Right ventricle myocardium inferior (tissue), 1 donor: ENCODE results near the gene TEAD3. TPM values are rescaled to one million over a fixed set of nuclear protein-coding genes. Genes with fewer than 3 reads are reported as not detected.
A peak's percentile ranks its signal among the peaks of the same experiment; 100 is the strongest.

Experiments used
- ATAC-seq: fragments of 200-7000 bp; cut with Tn5 transposase; one replicate; pipeline ENCODE4 v1.9.1; 2020; ENCODE audit warnings: mild to moderate bottlenecking, moderate library complexity
- DNase-seq: peaks from one replicate; pipeline ENCODE4 v3.0.0; 2021; ENCODE audit errors: missing footprints
- intact Hi-C: fragments of 100-400 bp; cut with DNase I; formaldehyde crosslinking; loops from one replicate; pipeline ENCODE4 v1.11.0; 2022
- total RNA-seq: library from RNA; stranded (reverse); fragmentation: NEBNext Ultra II Directional; extraction: Animal tissue kit (Norgen Biotek cat#: 25700); gene quantifications from one replicate; pipeline ENCODE4 v1.2.1, GENCODE V29; 2021
- donor health status: DM: no; HTN: yes; CAD: no; lungs with severe emphysema.

Gene TEAD3
- total RNA-seq, 1 donor from 2014 or later, result 32.2 TPM

DNA sequence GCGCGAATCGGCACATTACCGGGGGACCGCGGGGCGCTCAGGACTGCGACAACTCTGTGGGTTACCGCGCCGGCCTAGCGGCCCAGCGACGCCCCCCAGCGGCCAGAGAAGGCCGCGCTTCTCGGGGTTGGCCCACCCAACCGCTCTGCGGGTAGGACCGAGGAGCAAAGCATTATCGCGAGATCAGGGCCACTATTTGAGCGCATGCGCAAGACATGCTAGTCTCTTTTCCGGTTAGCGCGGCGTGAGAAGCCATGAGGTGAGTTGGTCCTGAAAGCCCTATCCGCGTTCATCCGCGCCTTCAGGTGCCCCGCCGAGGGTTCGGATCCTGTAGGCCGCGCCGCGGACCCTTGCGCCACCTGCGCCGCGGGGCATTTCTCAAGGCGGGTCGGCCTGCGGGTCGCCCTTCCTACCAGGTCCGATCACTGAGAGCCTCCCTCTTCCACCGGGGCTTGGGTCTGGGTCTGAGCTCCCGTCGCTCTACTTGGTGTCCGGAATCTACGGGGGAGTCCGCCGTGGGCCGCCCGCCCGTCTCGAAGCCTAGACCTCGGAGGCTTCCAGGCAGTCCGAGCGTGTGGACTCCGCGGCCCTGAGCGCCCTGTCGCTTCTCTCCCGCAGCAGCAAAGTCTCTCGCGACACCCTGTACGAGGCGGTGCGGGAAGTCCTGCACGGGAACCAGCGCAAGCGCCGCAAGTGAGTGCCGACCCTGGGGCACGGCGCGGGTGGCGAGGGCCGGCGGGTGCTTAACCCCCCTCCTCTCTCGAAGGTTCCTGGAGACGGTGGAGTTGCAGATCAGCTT lies 28.5 kb downstream of the TEAD3 start, which contains the start of gene RPL10A:
RPL10A (plus strand) TSS at position 221 of the 799 bp plus-strand sequence; CDS start at position 255, 34 bp downstream.
- intact Hi-C loops, result loop anchor here (1.0 to 5.0 kb wide), 2 partner anchors 126 to 171 kb away; partner anchors contain the start of genes DEF6 and PPARD
- peak; percentile 93 for DNase-seq
- ATAC-seq, result peak; percentile 89

DNA sequence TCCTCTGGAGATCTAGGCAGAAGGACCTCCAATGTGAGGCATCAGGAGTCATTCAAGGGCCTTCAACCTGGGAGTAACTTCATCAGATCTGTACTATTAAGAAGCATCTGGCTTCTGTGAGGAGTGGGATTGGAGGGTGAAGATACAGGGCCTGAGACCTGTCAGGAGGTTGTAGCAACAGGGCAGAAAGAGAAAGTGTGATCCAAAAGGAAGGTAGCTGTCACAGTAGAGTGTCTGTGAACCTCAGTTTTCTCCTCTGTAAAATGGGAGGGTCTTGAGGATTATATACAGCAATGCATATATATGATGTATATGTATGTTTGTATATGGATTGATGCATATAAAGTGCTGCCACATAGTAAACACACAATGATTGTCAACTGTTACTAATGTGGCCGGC lies 31.2 kb downstream of the TEAD3 start:
- no peak for DNase-seq
- intact Hi-C loops, result loop anchor here (5.0 kb wide), 1 partner anchor 168 kb away; the partner anchor contains the start of gene DEF6
- ATAC-seq, result no peak

GRCh38 chr6:35463292-35463691 lies 33.6 kb downstream of the TEAD3 start:
- intact Hi-C loops, result no loop called here
- DNase-seq (no peak), ATAC-seq (no peak)

DNA sequence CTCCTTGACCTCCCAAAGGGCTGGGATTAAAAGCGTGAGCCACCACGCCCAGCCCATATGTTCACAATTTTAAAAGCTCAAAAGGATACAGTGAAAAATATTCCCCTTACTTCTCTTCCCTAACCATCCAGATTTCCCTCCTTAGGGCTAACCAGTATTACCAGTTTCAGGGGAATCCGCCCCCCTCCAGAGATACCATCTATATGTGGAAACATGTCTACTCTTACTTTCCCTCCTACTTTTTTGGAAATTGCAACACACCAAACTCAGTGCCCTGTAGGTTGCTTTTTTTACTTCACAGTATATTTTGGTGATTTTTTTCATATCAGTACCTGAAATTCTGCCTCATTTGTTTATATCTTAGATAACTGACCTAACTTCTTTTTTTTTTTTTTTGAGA lies 35.6 kb downstream of the TEAD3 start:
- intact Hi-C loops, result no loop called here
- DNase-seq (no peak), ATAC-seq (no peak)

- intact Hi-C loops, result no loop called here
- DNase-seq (no peak), ATAC-seq (no peak)
These were observed 39.0 kb downstream of the TEAD3 start for GRCh38 chr6:35457907-35458306.

- ATAC-seq (no peak), DNase-seq (no peak)
- intact Hi-C loops, result no loop called here
These were observed 42.3 kb downstream of the TEAD3 start for GRCh38 chr6:35454391-35455110.

- intact Hi-C loops, result no loop called here
- no peak for DNase-seq
- no peak for ATAC-seq
These were observed 43.6 kb downstream of the TEAD3 start for GRCh38 chr6:35453236-35453635.

DNA sequence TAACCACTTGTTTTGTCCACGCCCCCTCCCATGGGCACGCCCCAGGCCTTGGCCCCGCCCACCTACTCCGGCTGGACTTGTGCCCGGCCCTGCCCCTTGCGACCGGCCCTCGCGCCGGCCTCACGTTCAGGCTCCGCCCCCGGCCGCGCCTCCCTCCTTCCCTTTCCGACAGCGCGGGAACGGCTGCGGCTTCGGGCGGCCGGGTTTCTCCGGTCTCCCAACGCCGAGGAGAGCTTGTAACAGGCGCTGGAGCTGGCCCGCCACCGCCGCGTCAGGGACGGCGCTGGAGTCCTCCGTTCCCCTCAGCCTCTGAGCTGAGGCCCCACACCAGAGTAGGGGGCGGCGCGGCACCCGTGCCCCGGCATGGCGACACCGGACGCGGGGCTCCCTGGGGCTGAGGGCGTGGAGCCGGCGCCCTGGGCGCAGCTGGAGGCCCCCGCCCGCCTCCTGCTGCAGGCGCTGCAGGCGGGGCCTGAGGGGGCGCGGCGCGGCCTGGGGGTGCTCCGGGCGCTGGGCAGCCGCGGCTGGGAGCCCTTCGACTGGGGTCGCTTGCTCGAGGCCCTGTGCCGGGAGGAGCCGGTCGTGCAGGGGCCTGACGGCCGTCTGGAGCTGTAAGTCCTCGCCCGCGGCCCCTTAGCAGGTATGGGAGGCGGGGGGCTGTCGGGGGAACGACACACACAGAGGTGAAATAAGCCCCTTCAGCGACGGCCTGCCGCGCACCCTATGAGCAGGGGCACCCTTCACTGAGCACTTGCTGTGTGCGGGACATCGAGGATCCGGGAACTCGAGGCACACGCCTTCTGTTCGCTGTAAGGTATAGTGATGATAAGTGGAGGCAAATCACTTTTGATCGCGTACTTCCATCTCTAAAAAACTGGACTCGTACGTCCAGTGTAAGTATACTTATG lies 44.4 kb downstream of the TEAD3 start, which contains the start of gene FANCE:
FANCE (plus strand) TSS at position 156 of the 908 bp plus-strand sequence; CDS start at position 364, 208 bp downstream.
- intact Hi-C loops, result no loop called here
- peak; percentile 97 for ATAC-seq
- DNase-seq, result peak; percentile 98

GRCh38 chr6:35451354-35452182 lies 45.3 kb downstream of the TEAD3 start:
- no peak for DNase-seq
- ATAC-seq, result no peak
- intact Hi-C loops, result no loop called here

DNA sequence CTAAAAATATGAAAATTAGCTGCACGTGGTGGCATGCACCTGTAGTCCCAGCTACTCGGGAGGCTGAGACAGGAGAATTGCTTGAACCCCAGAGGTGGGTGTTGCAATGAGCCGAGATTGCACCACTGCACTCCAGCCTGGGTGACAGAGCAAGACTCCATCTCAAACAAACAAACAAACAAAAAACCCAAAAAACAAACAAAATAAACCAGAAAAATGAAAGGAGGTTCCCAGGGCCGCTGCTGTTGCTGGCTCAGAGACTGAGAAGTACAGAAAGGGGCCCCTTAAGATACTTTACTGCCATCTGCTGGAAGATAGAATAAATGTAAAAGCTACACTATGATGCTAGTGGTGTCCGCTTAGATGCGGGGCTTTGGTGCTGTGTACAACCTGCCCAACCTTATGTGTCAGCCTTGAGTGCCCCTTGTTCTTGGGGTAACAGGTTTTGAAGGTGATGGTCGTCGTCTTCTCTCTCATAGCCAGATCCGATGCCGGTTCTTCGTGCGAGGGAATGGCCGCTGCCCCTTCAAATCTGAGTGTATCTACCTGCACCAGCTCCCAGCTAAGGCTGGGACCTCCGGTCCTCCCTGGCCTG lies 47.5 kb downstream of the TEAD3 start:
- intact Hi-C loops, result loop anchor here (1.0 to 2.0 kb wide), 3 partner anchors 35 to 152 kb away; partner anchors contain the start of genes DEF6 and PPARD
- peak; percentile 68 for ATAC-seq
- DNase-seq, result no peak

DNA sequence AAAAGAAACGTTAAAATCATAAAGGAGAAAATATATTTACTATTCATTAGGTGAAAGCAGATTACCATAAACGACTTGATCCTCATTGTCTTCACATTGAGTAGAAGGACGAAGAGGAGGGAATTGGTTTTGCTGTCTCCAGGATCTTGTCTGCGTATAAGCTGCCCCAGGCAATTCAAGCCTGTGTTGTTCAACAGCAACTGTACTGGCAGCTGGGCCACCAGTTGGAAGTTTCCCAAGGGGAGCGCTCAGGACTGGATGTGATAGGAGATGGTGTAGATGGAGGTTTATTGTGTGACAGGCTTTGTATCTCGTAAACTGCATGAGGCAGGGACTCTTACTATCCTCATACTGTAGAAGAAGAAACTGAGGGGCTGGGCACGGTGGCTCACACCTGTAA lies 48.7 kb downstream of the TEAD3 start:
- ATAC-seq (no peak), DNase-seq (no peak)
- intact Hi-C loops, result loop anchor here (2.0 kb wide), 1 partner anchor 33 kb away; no protein-coding TSS in a partner anchor

- intact Hi-C loops, result no loop called here
- DNase-seq, result no peak
- no peak for ATAC-seq
These were observed 51.2 kb downstream of the TEAD3 start for GRCh38 chr6:35445691-35446090.

DNA sequence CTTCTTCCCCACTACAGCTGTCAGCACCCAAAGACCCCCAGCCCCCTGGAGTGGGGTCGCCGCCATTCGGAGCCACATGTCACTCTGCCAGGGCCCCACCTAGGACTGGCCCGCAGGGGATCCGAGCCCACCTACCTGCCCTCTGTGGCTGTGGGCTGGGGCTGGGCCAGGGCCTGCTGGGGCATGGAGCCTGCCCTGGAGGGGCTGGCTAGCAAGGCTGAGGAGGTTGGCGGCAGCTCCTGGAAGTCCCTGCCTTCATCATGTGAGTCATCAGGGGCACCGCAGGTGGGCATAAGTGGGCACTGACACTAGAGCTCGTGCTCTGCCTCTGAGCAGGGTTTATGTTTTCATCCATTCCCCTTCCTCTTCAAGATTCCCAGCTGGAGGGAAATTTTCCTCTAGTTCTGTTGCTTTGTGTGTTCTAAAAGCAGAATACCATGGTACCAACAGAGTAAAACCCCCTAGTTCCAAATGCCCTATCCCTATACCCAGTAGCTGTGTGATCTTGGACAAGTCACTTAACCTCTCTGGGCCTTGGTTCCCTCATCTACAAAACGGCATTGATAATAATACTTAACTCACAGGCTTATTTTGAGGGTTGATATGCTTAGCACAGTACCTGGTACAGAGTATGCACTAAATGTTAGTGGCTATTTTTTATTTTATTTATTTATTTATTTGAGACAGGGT lies 53.4 kb downstream of the TEAD3 start:
- ATAC-seq (no peak), DNase-seq (no peak)
- intact Hi-C loops, result no loop called here

GRCh38 chr6:35442693-35443092 lies 54.2 kb downstream of the TEAD3 start:
- ATAC-seq (no peak), DNase-seq (no peak)
- intact Hi-C loops, result no loop called here

DNA sequence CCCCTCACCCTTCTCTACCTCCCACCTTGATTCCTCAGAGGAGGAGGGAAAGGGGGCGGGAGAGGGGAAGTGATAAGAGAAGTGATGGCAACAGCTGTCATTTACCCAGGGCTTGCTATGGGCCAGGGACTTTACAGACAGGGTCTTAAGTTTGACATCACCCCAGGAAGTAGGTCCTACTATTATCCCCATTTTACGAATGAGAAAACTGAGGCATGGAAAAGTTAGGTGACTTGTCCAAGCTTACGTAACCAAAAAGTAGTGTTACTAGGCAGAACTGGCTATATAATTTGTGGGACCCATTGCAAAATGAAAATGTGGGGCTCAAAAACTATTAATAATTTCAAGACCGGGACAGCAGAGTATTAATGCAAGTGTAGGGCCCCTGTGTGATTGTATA lies 55.2 kb downstream of the TEAD3 start:
- no peak for ATAC-seq

DNA sequence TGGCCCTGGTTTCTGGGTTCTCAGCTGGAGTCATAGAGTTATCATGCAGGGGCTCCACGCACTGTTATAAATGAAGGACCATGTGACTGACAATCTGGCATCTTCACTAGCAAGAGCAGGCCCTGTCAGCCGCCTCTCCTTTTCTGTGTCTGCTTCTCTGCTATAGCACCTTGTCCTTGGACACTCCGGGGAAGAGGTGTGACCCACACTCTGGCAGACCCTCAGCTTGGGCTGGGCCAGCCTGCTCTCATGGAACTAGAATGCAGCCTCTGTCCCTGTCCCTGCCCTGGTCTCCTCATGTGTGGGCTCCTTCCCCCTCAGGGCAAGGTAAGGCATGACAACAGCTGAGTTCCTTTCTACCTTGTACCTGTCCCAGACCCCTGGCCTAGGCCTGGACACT lies 55.7 kb downstream of the TEAD3 start:
- intact Hi-C loops, result no loop called here
- DNase-seq, result no peak
- ATAC-seq, result peak; percentile 56

More for the DNA sequence above, 55.2 kb downstream of the TEAD3 start:
- DNase-seq, result no peak
- intact Hi-C loops, result no loop called here

DNA sequence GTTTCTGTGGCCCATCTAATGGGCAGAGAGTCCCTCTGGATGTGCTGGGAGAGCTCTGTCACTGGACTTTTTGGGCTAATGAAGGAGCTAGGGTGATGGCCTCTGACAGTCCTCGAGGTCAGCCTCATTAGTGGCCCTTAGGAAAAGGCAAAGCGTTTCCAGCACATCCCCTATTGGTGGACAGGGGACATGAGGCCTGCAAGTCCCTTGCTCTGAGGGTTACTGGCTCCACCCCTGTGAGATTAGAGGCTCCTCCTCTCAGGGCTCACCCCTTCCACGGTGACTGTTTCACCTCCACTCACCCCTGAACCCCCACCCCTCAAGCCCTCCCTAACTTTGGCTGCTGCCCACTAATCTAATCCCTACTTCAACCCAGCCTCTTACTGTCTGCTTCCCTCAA lies 57.6 kb downstream of the TEAD3 start:
- DNase-seq (no peak), ATAC-seq (no peak)
- intact Hi-C loops, result no loop called here
